ENCODE data around the gene HPCAL4.

Gene HPCAL4

DNA sequence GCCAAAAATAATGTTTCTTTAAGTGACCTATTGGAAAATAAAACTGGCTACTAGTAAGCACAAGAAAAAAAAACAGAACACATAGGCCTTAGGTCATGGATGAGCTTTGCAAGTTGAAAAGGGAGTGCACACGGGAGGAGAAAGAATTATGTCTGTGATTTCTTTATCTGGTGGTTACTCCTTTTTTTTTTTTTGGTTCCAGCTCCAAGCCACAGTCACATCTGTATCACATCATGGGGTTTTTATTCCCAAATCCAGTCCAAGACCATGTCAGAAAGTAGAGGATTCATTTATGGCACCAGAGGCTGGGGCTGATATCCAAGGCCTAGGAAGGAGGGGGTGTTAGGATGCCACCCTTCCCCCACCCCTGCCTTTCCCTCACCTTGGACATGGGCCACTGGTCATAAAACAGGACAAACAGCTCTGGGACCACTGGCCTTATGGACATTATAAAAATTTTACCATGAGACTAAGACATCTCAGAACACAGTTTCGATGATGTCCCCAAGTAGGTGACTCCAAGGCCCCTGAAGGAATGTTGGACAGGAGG lies 41.5 kb downstream of the HPCAL4 start:
- no peak for DNase-seq (ENCODE audit: low read depth in 2 of 2)

- no peak for DNase-seq (ENCODE audit: low read depth in 2 of 2)
These were observed 42.7 kb downstream of the HPCAL4 start for GRCh38 chr1:39648496-39648895.

DNA sequence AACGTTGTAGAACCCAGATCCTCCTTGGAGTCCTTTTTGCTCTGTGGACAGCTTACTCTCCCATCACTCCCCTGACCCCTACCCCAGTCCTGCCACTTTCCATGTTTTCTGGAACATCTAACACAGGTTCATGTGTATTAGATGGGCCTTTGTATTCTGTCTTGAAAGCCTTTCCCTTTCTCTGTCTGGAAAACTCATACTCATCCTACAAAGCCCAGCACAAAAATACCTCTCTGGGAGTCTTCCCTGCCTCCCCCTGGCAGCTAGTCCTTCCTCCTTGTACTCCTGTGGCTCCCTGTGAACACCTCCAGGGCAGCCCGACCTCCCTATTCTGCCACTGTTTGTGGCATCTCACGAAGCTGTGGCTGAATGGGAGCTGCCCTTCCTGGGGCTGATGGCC lies 44.0 kb downstream of the HPCAL4 start:
- DNase-seq (ENCODE audit: low read depth in 2 of 2): no peak

DNA sequence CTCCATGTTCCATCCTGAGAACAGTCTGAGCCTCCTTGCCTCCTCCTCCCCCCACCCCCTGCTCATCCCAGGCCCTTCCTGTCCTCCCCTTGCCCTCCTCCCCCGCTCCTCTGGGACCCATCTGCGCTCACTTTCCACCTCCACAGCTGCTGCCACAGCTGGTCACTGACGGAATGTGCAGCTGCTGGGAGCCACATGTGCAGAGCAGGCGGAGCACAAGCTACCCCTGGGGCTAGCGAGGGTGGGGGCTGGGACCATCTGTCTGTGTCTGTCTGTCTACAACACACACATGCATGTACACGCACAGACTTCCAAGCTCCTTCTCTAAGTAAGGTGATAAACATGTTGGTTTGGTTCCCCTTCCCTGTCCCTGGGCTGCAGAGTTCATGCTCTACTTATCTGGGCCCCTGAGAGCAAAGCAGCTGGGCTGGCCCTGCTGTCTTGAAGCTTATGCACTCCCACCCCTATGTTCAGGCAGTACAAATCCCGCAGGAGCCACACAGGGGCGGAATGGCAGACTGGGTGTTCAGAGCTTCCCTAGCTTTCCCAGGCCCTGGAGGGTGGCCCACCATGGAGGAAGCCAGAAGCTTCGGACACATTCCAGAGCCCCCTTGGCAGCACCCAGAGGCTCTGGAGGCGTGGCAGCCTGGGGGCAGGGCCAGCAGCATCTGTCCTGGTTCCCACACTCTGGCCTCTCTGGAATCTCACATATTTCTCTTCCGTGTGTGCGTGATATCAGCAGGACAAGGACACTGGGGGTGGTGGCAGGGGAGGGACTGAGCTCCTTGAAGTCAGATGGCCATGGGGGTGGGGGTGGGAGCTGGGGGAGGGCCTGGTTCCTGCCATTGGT lies 44.8 kb downstream of the HPCAL4 start:
- DNase-seq (ENCODE audit: low read depth in 2 of 2): no peak

DNA sequence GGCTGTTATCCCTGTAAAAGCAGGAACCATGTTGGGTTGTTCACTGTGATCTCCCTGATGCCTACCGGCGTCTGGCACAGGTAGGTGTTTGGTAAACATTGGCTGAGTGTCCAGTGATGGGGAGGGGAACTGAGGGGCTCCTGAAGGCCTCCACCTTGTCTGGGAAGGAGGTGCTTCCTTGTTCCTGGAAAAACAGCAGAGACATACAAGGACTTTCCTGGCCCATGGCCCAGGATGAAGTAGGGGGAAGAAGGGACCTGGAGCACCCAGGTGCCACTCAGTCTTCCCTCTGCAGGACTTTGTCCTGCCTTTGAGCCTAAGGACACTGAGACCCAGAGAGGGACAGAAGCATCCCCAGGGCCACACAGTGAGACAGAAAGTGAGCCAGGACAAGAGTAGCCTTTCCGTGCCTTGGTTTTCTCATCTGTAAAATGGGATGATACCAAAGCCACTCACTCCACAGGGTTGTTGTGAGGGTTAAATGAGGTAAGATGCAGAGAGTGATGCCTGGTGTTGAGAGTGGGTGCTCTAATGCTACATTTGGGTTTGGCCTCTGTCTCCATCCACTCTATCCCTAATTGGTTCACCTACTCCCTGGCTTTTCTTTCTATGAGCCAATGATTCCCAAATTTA lies 45.7 kb downstream of the HPCAL4 start:
- DNase-seq (ENCODE audit: low read depth in 2 of 2): no peak

DNA sequence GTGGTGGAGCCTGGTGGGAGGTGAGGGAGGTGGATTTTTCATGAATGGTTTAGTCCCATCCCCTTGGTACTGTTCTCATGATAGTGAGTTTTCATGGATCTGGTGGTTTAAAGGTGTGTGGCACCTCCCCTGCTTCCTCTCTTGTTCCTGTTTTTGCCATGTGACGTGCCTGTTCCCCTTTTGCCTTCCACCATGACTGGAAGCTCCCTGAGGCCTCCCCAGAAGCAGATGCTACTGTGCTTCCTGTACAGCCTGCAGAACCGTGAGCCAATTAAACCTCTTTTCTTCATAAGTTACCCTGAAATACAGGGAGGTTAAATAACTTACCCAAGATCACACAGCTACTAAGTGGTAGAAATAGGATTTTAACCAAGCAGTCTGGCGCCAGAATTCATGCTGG lies 47.5 kb downstream of the HPCAL4 start:
- DNase-seq (ENCODE audit: low read depth in 2 of 2): no peak

GRCh38 chr1:39642796-39643195 lies 48.4 kb downstream of the HPCAL4 start:
- no peak for DNase-seq (ENCODE audit: low read depth in 2 of 2)

DNA sequence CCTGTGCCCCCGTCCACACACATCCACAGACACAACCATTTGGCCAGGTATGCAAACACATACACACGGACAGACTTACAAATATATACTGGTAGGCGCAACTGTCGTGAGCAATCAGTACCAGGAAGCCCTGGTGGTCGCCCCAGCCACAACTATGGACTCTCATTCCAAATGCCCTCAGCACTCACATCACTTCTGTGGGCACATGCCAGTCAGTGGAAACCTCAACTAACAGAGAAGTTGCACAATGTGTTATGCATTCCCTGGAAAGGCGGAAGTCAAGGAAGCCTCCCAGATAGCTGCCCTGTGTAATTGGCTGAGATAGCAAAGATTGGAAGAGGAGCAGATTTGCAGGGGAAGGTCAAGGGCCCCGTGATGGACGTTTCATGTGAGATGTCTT lies 50.4 kb downstream of the HPCAL4 start:
- DNase-seq (ENCODE audit: low read depth in 2 of 2): no peak

DNA sequence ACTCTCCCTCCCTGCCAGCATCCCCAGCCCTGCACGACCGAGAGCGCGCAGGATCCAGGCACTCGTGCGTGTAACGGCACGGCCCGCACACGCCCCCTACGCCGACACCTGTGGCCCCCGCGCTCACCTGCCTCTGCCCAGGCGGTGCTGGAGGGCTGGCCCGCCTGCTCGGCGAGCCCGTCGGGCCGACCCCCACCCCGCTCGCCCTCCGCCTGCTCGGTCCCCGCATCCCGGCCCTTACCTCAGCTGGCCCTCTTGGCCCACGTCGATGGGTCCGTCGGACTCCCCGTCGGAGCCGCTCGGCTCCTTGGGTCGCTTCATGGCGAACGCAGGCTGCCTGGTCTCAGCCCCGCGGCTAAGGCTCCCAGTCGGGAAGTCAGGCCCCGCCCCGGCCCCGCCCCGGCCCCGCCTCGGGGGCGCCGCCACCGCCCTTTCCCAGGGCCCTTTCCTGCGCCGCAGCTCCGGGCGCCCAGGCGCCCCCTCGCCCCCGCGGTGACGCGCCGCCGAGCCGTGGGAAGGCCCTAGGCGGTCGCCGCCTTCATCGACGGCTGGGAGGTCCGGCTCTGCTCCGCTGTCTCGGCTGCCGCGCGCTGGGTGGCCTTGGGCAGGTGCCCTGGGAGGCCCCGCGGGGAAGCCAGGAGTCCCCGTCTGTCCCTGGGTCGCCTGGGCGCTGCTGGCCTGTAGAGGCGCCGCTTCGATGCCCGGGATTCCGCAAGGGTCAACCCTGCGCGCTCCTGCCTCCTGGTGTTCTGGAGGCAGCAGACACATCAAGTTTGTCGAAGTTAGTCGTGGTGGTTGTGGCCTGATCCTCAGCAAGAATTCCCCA lies 51.7 kb downstream of the HPCAL4 start, which contains the start of gene HEYL:
Gene HEYL (minus strand): TSS at position 339 of the 826 bp plus-strand sequence. CDS start 18 bp downstream, at position 321.
- peak; percentile 34 to 72 for DNase-seq (ENCODE audit: low read depth in 2 of 2)

GRCh38 chr1:39638965-39639304 lies 52.3 kb downstream of the HPCAL4 start:
- no peak for DNase-seq (ENCODE audit: low read depth in 2 of 2)

DNA sequence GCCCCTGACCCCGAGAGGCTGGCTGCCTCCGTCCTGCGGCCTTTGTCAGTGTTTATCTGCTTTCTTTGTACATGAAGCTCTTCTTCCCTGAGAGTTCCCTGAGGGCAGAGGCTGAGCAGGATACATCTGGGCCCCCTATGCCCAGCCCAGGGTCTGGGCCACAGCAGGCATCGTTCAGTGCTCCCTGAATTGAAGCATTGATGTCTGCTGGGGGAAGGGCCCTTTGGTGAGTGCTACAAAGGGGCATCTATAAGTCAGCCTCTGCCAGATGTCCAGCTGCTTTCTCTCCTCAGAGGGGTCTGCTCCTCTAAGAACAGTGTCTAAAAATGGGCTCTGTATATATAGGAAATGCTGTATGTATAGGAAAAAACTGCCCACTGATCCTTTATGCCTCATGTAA lies 53.9 kb downstream of the HPCAL4 start:
- no peak for DNase-seq (ENCODE audit: low read depth in 2 of 2)

DNA sequence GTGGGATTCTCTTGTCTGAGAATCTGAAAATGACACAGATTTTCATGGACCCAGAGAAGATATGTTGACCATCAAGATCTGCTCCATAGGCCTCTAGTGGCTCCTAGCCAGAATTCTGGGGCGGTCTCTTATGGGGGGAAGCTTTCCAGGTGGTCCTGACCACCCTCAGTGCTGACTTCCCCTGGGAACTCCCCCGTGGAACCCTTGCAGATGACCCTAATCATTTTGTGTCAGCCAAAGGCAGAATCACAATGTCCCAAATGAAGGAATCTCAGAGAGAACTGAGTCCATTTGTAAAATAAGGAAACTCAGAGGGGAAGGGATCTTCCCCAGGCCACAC lies 55.4 kb downstream of the HPCAL4 start:
- no peak for DNase-seq (ENCODE audit: low read depth in 2 of 2)

DNA sequence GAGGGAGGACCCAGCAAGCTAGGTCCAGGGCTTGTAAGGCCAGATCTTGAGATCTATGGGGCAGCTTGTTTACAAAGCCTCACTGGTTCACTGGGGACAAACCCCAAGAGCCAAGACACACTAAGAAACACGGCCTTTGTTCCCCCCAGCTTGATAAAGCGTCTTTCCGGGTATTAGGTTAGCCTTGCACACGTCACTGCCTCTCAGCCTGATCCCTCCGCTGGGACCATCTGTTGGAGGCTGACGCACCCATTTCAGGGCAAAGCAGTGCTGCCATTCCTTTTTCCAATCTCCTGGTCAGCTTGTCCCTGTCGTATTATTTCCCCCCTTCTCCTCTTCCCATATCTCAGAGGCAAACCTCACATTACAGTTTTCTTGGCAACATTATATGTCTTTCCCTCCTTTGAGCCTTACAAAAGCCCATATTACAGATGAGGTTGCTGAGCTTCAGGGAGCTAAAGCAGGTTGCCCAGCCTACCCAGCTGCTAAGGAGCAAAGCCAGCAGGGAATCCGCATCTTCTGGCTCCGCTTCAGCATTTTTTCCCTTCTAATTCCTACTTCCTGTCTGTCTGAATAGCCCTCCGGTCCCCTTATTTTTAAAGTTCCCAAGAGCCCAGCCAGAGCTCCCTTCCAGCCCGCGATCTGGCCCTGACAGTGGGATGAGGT lies 55.9 kb downstream of the HPCAL4 start:
- DNase-seq (ENCODE audit: low read depth in 2 of 2): no peak

GRCh38 chr1:39633422-39633821 lies 57.8 kb downstream of the HPCAL4 start:
- DNase-seq (ENCODE audit: low read depth in 2 of 2): no peak

GRCh38 chr1:39632682-39633417 lies 58.4 kb downstream of the HPCAL4 start:
- no peak for DNase-seq (ENCODE audit: low read depth in 2 of 2)

DNA sequence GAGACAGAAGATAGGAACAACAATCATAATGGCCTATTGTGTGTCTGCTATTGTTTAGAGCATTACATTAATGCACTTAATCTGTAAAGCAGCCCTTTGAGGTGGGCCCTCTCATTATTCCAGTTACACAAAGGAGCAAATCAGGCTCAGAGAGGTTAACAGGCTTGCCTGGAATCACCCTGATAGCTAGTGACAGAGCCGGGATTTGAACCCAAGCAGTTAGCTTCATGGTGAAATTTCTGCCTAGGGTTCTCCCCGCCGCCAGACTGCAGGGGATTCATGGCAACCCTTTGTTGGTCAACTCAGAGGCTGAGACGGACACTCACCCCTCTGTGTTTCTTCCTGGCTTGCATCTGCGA lies 58.9 kb downstream of the HPCAL4 start:
- DNase-seq (ENCODE audit: low read depth in 2 of 2): no peak

DNA sequence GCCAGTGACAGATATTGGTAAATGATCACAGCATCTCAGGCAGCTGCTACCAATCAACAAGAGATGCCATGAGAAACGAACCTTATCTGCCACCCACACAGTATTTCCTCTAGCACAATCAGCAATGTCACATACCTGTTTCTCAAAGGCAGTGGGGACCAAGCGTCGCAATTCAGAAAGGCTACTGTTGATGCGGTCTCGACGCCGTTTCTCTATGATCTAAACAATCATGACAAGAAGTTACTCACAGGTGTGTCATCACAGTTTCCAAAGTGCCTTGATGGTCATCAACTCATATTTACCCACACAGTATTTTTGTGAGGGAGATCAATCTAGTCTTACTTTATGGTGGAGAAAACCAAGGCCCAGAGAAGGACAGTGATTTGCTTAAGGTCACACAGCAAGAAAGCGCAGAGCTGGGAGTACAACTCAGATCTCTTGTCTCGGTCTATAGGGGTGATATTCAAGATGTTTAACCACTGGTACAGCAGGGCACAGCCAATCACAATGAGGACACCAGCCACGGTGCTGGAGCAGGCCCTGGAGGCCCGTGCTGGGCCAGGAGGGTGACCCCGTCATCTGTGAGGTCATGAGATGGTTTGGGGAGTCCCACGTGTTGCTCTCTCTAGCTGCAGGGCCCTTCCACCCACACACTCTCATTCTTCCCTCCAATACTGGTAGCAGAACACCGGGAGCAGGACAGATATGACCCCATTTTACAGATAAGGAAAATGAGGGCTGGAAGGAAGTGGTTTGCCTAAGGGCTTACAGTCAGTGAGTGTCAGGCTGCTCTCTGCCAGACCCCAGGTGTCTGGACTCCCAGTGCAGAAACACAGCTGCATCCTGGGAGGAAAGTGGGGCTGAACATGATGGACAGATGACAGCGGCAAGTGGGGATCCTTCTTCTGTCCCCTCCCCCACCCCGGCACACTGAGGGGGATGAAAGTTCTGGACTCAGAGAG lies 59.6 kb downstream of the HPCAL4 start:
- no peak for DNase-seq (ENCODE audit: low read depth in 2 of 2)

DNA sequence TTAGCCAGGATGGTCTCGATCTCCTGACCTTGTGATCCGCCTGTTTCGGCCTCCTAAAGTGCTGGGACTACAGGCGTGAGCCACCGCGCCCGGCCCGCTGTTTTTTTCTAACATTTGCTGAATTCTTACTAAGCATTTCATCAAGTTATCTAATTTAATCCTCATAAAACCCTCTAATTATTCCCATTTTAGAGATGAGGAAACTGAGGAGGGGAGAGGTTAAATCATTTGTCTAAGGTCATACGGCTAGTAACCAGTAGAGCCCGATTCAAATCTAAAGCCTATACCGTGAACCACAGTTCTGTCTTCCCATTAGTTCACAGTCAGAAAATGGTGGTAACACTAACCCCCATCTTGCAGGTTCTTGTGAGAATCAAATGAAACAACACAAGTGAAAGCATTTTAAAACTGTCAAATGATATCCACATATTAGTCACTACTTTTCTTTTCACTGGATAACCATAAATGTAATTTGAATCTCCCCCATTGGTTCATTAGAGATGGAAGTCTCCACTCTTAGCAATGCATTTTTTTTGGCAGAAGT lies 62.4 kb downstream of the HPCAL4 start:
- no peak for DNase-seq (ENCODE audit: low read depth in 2 of 2)

Measured in stimulated activated CD8-positive, alpha-beta memory T cell treated with anti-CD3 and anti-CD28 coated beads, Interleukin-7, amount 100 ng/mL, for 4 hours (primary cell).